Vagina (tissue), 2 donors: ENCODE measurements around the gene GID8.

Experiments used
- POLR2AphosphoS5 ChIP-seq, 2 donors: sonication (generic); formaldehyde crosslinking; IDR thresholded peaks; one replicate each; pipeline ENCODE4 v1.9.0; 2017; ENCODE audit warnings: antibody characterized with exemption in 2 of 2, mild to moderate bottlenecking in 2 of 2, low read depth in 1 of 2; ENCODE audit not compliant: insufficient read depth in 1 of 2
- TF ChIP-seq, protein P1 (sequence below), 3 experiments: fragments of 450-650 bp in 2 of 3; fragments of 200-600 bp in 1 of 3; sonication (generic) in 1 of 3; IDR thresholded peaks; one replicate each; pipeline ENCODE4 v1.5.1; 2017 to 2019; ENCODE audit warnings: antibody characterized with exemption in 3 of 3, mild to moderate bottlenecking in 2 of 3, moderate library complexity in 2 of 3

GRCh38 chr20:62921119-62921687 lies 16.7 kb upstream of the GID8 start:
- TF ChIP-seq, protein P1, sequence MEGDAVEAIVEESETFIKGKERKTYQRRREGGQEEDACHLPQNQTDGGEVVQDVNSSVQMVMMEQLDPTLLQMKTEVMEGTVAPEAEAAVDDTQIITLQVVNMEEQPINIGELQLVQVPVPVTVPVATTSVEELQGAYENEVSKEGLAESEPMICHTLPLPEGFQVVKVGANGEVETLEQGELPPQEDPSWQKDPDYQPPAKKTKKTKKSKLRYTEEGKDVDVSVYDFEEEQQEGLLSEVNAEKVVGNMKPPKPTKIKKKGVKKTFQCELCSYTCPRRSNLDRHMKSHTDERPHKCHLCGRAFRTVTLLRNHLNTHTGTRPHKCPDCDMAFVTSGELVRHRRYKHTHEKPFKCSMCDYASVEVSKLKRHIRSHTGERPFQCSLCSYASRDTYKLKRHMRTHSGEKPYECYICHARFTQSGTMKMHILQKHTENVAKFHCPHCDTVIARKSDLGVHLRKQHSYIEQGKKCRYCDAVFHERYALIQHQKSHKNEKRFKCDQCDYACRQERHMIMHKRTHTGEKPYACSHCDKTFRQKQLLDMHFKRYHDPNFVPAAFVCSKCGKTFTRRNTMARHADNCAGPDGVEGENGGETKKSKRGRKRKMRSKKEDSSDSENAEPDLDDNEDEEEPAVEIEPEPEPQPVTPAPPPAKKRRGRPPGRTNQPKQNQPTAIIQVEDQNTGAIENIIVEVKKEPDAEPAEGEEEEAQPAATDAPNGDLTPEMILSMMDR (IDR thresholded peaks at IDR 0.05): peak in 1 of 3 experiments; percentile 15
- peak in 1 of 2 donors; percentile 45 for TF ChIP-seq POLR2AphosphoS5 (IDR thresholded peaks at IDR 0.05; ENCODE audit: insufficient read depth in 1 of 2, low read depth in 1 of 2)
